Measurements from ENCODE around the gene SYNGR2. TPM values are rescaled to one million over a fixed set of nuclear protein-coding genes. Genes with fewer than 3 reads are reported as not detected.
A peak's percentile ranks its signal among the peaks of the same experiment; 100 is the strongest.
"Not testable (repeated sequence)": the region's sequence is repeated elsewhere in the genome, so short reads cannot be mapped to it uniquely, and the experiment has no call there.

Gene SYNGR2
- total RNA-seq, 8 experiments from 2014 or later, result 2.6 to 61.6 (median 8.2) TPM

DNA sequence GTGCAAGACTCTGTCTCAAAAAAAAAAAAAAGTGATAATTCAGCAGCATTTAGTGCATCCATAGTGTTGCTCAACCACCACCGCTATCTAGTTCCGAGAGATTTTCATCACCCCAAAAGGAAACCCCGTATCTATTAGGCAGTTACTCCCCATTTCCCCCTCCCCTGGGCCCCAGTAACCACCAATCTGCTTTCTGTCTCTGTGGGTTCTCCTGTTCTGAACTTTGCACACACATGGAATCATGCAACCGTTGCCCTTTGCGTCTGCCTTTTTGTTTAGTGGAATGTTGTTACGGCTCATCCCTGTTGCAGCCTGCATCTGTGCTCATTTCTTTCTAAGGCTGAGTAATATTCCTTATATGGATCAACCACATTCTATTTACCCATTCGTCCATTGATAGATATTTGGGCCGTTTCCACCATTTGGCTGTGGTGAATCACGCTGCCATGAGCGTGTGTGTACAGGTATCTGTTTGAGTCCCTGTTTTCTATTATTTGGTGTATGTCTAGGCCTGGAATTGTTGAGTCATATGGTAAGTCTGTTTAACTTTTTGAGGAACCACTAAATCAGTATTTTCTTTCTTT, 8.7 kb upstream of the SYNGR2 start:
- Histone ChIP-seq H3K4me3 (no peak overlapping the region), H3K27ac (no peak overlapping the region), H3K4me1 (replicated peaks in 1 of 2) (no peaks in the 10 kb centered on the region)
- WGBS, 10 experiments, result 36 to 100% (median 90%) methylated on average over 1 to 8 of the region's 10 CpGs; no CpG with 5 or more reads in 1 of the 10 experiments
- in situ Hi-C loops (cut with MboI; ENCODE audit: low pct_unique_long_range_greater_than_20kb in 2 of 9, low sequenced_read_pairs in 9 of 9, unreplicated experiment in 9 of 9), result no loop called here
- ATAC-seq (replicated peaks in 6 of 8), result no peak

DNA sequence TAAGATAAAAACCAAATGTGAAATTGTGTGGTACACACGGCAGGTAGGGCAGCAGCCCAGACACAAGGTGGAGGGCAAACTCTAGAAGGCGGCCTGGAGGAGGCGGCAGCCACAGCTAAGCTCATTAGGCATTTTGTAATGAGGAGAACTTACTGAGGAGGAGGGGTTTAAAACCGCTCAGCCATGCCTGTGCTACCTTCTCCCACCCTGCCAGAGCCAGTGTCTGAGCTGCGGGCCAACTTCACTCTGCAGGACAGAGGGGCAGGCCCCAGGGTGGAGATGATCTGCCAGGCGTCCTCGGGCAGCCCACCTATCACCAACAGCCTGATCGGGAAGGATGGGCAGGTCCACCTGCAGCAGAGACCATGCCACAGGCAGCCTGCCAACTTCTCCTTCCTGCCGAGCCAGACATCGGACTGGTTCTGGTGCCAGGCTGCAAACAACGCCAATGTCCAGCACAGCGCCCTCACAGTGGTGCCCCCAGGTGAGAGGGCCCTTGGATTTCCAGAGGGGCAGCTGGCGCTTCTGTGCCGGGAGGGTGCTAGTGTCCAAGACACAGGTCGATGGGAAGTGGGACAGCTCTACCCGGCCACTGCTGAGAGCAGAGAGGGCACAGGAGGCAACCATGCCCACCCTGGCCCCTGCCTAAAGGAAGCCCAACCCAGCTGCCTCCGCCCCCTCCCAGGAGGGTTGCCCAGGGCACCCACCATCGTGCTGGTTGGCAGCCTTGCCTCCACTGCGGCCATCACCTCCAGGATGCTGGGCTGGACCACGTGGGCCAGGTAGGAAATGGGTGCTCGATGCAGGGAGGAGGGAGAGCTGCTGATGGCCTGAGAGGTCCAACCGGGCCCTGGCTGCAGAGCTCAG, 4.3 kb upstream of the SYNGR2 start:
- ATAC-seq (replicated peaks in 6 of 8), result no peak
- 67 to 100% (median 96%) methylated on average over 2 to 5 of the region's 22 CpGs; no CpG with 5 or more reads in 6 of the 10 experiments for WGBS, 10 experiments
- in situ Hi-C loops (cut with MboI; ENCODE audit: low pct_unique_long_range_greater_than_20kb in 2 of 9, low sequenced_read_pairs in 9 of 9, unreplicated experiment in 9 of 9), result no loop called here
- no peak overlapping the region for H3K27ac ChIP-seq
- H3K4me1 ChIP-seq (replicated peaks in 1 of 2), result no peaks in the 10 kb centered on the region
- H3K4me3 ChIP-seq, result no peak overlapping the region

DNA sequence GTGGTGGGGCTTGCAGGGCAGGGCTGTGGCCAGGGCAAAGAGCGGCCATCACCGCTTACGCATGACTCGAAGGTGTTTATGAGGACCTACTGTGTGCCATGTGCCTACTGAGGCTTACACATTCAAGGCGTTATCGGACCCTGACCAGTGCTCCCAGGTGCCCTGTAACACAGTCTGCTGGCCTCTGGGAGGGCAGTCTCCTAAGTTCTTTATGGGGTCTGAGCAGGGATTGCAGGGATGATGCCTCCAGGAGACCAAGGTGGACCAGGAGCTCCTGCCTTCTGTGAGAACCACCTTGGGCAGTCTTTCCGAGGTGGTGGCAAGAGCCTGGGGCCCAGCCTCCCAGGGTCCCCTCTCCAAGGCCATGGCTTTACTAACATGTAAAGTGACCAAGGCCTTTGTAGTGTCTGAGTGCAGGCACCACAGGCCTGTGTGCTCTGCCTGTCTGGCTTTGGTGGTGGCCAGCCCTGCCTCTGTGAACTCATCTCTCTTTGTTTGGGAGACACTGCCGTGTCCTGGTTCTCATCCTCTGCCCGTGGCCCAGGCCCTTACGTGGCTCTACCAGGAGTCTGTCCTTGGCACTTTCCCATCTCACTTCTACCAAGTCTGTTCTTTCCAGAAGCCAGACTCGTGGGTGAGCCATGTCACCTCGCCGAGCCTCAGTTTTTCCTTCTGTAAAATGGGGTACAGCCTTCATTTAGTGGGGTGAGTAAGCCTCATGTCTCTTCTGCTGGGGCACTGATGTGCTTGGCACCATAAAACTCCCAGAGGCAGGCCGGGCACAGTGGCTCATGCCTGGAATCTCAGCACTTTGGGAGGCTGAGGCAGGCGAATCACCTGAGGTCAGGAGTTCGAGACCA, 3.4 kb upstream of the SYNGR2 start:
- WGBS, 10 experiments, result 70 to 100% (median 89%) methylated on average over 2 to 8 of the region's 16 CpGs; no CpG with 5 or more reads in 5 of the 10 experiments
- ATAC-seq (replicated peaks in 6 of 8), result no peak
- H3K27ac ChIP-seq, result no peak overlapping the region
- peaks cover 0 to 3% of the 10 kb centered on the region in 2 donors for H3K4me1 ChIP-seq (replicated peaks in 1 of 2)
- no peak overlapping the region for H3K4me3 ChIP-seq
- in situ Hi-C loops (cut with MboI; ENCODE audit: low pct_unique_long_range_greater_than_20kb in 2 of 9, low sequenced_read_pairs in 9 of 9, unreplicated experiment in 9 of 9), result no loop called here

DNA sequence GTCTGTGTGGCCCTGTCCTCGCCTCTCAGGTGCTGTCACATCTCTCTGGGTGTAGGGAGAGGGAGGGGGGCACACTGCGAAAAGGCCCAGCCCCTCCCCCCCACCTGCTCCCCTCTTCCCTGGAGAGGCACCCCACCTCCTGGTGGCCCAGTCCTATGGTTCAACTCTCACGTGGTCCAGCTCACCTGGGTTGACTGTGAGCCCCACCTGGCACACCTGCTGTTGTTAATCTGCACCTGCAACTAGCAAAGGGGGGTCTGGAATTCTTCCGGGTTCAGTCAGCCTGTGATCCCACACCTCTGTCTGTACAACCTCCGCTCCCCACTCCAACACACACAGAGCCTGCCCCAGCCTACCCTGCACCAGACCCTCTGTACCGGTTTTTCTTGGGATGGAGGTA, 2.0 kb upstream of the SYNGR2 start:
- no peak overlapping the region for H3K4me3 ChIP-seq
- H3K4me1 ChIP-seq (replicated peaks in 1 of 2), result peaks cover 0 to 3% of the 10 kb centered on the region in 2 donors
- WGBS, 10 experiments, result 0 to 100% methylated on average over 1 of the region's 6 CpGs; no CpG with 5 or more reads in 8 of the 10 experiments
- in situ Hi-C loops (cut with MboI; ENCODE audit: low pct_unique_long_range_greater_than_20kb in 2 of 9, low sequenced_read_pairs in 9 of 9, unreplicated experiment in 9 of 9), result no loop called here
- no peak overlapping the region for H3K27ac ChIP-seq
- no peak for ATAC-seq (replicated peaks in 6 of 8)

DNA sequence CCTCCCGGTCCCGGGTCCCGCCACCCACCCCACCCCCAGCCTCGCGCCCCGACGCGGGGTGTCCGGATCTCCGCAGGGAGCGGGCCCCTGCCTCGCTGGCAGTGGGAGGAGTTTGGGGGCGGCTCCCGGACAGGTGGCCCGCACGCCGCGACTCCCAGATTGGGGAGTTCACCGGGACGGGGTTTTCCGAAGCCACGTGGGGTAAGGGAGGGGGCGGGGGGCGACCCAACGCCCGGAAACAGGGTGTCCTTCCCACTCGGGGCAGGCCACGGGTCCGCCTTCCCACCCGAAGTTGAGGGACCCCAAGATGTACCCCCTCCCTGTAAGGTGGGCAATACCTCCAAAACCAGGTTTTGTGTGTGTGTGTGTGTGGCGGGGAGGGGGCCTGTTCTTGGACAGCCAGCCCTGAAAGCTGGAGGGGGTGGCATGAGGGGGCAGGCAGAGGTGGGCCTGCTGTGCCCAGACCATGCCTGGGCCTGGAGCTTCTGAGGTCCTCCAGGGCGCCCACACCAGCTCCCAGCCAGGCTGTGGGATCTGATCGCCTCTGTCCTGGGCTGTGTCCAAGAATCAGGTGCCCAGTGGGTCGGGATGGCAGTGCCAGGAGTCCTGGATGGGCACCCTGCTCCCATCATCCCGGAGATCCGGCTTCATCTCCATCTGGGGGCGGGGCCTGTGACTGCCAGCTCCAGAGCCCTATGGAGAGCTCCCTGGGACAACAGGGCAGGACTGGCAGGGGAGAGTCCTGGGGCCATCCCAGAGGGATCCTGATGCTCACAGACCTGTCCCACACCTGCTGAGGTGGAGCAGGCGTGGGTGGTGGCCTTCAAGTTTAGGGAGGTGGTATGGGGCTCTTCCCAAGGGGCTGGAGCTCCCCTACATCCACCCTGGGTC, 767 bp downstream of the SYNGR2 start:
- H3K4me1 ChIP-seq (replicated peaks in 1 of 2), result peaks cover 0 to 5% of the 10 kb centered on the region in 2 donors
- in situ Hi-C loops (cut with MboI; ENCODE audit: low pct_unique_long_range_greater_than_20kb in 2 of 9, low sequenced_read_pairs in 9 of 9, unreplicated experiment in 9 of 9), result no loop called here
- 0 to 20% methylated on average over 1 of the region's 38 CpGs; no CpG with 5 or more reads in 8 of the 10 experiments for WGBS, 10 experiments
- peak overlapping the region; percentile 54 to 81 (median 70) for H3K4me3 ChIP-seq
- ATAC-seq (replicated peaks in 6 of 8), result peak; percentile 23 to 60 (median 48)
- H3K27ac ChIP-seq, result no peak overlapping the region

DNA sequence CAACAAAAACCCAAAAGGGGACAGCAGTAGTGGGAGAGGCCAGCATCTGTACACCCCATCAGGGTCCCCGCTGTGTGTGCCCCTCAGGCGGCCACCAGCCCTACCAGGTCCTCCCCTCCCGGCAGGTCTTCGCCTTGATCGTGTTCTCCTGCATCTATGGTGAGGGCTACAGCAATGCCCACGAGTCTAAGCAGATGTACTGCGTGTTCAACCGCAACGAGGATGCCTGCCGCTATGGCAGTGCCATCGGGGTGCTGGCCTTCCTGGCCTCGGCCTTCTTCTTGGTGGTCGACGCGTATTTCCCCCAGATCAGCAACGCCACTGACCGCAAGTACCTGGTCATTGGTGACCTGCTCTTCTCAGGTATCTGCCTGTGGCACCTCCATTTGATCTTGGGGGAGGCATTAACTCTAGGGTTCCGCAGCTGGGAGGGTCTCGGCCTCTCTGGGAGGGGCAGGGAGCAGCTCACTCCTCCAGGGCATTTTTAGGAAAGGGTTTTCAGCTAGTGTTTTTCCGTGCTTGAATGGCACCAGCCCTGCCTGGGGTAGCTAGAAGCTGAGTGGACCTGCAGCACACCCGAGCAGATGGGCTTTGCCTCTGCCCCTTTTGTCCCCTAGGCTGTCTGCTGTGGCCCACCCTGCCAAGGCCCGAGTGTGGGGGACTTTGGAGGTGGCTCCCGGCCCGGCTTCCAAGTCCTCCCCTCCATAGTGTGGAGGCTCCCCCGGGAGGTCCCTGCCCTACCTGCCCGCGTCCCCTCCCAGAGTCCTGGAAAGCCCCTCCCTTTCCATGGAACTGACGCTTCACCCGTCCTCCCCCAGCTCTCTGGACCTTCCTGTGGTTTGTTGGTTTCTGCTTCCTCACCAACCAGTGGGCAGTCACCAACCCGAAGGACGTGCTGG, 2.6 kb downstream of the SYNGR2 start:
- no peak overlapping the region for H3K27ac ChIP-seq
- no peak overlapping the region for H3K4me3 ChIP-seq
- WGBS, 10 experiments, result 10 to 87% methylated on average over 2 to 3 of the region's 31 CpGs; no CpG with 5 or more reads in 8 of the 10 experiments
- no peak for ATAC-seq (replicated peaks in 6 of 8)
- H3K4me1 ChIP-seq (replicated peaks in 1 of 2), result peaks cover 0 to 5% of the 10 kb centered on the region in 2 donors
- in situ Hi-C loops (cut with MboI; ENCODE audit: low pct_unique_long_range_greater_than_20kb in 2 of 9, low sequenced_read_pairs in 9 of 9, unreplicated experiment in 9 of 9), result no loop called here

DNA sequence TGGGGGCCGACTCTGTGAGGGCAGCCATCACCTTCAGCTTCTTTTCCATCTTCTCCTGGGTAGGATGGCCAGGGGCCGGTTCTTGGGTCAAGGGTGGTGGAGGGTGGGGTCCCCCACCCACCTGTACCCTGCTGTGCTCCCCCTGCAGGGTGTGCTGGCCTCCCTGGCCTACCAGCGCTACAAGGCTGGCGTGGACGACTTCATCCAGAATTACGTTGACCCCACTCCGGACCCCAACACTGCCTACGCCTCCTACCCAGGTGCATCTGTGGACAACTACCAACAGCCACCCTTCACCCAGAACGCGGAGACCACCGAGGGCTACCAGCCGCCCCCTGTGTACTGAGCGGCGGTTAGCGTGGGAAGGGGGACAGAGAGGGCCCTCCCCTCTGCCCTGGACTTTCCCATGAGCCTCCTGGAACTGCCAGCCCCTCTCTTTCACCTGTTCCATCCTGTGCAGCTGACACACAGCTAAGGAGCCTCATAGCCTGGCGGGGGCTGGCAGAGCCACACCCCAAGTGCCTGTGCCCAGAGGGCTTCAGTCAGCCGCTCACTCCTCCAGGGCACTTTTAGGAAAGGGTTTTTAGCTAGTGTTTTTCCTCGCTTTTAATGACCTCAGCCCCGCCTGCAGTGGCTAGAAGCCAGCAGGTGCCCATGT, 3.3 kb downstream of the SYNGR2 start:
- in situ Hi-C loops (cut with MboI; ENCODE audit: low pct_unique_long_range_greater_than_20kb in 2 of 9, low sequenced_read_pairs in 9 of 9, unreplicated experiment in 9 of 9); H3K4me3 ChIP-seq; H3K4me1 ChIP-seq (replicated peaks in 1 of 2); H3K27ac ChIP-seq; ATAC-seq (replicated peaks in 6 of 8): not testable (repeated sequence)
- 80 to 94% methylated on average over 1 to 3 of the region's 19 CpGs; no CpG with 5 or more reads in 8 of the 10 experiments for WGBS, 10 experiments

DNA sequence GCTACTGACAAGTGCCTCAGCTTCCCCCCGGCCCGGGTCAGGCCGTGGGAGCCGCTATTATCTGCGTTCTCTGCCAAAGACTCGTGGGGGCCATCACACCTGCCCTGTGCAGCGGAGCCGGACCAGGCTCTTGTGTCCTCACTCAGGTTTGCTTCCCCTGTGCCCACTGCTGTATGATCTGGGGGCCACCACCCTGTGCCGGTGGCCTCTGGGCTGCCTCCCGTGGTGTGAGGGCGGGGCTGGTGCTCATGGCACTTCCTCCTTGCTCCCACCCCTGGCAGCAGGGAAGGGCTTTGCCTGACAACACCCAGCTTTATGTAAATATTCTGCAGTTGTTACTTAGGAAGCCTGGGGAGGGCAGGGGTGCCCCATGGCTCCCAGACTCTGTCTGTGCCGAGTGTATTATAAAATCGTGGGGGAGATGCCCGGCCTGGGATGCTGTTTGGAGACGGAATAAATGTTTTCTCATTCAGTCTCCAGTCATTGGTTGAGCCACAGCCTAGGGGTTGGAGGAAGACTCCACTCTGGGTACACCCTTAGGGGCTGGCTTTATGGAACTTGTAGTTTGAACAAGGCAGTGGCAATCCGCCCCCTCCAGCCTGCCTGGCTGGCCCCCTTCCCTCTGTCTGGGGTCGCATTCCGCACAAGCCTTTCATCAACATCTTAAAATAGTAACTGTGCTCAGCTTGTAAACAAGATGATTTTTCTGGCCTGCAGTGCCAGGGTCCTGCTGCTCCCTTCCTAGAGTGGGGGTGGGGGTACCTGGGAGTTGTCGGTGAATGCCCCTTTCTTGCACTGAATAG, 4.1 kb downstream of the SYNGR2 start:
- peak in 3 of 8 experiments; percentile 25 to 50 (median 30) for ATAC-seq (replicated peaks in 6 of 8)
- in situ Hi-C loops (cut with MboI; ENCODE audit: low pct_unique_long_range_greater_than_20kb in 2 of 9, low sequenced_read_pairs in 9 of 9, unreplicated experiment in 9 of 9), result no loop called here
- Histone ChIP-seq H3K4me1 (replicated peaks in 1 of 2) (peaks cover 4 to 5% of the 10 kb centered on the region in 2 donors), H3K27ac (no peak overlapping the region), H3K4me3 (no peak overlapping the region)
- WGBS, 10 experiments, result 7 to 67% (median 65%) methylated on average over 3 to 8 of the region's 19 CpGs; no CpG with 5 or more reads in 5 of the 10 experiments

DNA sequence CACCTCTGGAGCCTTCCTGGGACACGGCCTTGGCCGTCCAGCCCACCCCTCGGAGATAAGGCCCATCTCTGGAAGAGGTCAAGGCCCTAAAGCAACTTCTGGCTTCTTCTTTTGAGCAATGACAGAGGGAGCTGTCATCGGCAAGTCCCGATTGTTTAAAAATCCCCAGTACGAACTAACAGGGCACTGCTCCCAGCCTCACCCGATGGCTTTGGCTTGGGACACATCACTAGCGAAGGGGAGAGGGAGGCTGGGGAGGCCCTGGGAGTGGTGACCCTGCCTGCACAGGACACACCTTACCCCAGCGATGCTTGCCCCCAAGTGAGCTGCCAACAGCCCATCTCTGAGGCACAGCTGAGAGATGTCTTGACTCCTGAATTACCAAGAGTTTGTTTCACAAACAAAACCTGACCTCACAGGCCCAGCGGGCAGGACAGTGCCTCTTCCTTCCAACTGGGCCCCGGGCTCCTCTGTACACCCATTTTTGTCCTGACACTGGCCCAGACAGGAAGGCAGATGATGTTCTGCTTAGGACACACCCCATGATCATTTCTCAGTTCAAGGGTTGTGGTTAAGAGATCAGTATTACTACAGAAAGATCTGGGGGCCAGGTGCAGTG, 4.8 kb downstream of the SYNGR2 start:
- ATAC-seq (replicated peaks in 6 of 8), result no peak
- Histone ChIP-seq H3K4me1 (replicated peaks in 1 of 2) (peaks cover 4 to 5% of the 10 kb centered on the region in 2 donors), H3K4me3 (no peak overlapping the region), H3K27ac (no peak overlapping the region)
- WGBS, 10 experiments, result 70 to 90% (median 80%) methylated on average over 1 to 5 of the region's 11 CpGs; no CpG with 5 or more reads in 3 of the 10 experiments
- in situ Hi-C loops (cut with MboI; ENCODE audit: low pct_unique_long_range_greater_than_20kb in 2 of 9, low sequenced_read_pairs in 9 of 9, unreplicated experiment in 9 of 9), result no loop called here

DNA sequence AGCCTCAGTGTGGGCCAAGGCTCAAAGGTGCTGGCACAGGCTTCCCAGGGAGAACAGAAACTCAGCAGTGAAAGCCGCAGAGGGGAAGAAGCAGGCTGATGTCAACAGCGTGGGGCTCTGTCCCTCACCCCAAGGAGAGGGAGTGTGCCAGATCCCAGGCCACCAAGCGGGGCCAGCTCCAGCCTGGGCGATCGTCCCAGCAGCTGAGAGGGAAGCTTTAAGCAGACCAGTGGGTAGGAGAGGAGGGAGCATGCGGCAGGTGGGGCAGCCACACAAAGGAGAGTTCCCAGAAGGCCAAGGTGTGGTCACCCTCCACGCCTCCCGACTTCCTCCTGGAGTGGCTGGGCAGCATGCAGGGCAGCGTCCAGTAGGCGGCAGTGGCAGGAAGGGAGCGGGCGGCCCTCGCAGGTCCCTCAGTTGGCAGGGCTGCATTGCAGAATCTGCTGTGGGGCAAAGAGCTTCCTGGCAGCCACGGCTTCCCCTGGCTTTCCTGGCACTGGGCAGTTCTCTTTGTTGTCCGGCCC, 6.0 kb downstream of the SYNGR2 start:
- ATAC-seq (replicated peaks in 6 of 8), result peak in 2 of 8 experiments; percentile 12 to 44
- WGBS, 10 experiments, result 82 to 100% (median 86%) methylated on average over 1 to 5 of the region's 15 CpGs; no CpG with 5 or more reads in 5 of the 10 experiments
- H3K27ac ChIP-seq, result no peak overlapping the region
- in situ Hi-C loops (cut with MboI; ENCODE audit: low pct_unique_long_range_greater_than_20kb in 2 of 9, low sequenced_read_pairs in 9 of 9, unreplicated experiment in 9 of 9), result no loop called here
- H3K4me3 ChIP-seq, result no peak overlapping the region
- peaks cover 3 to 4% of the 10 kb centered on the region in 2 donors for H3K4me1 ChIP-seq (replicated peaks in 1 of 2)
